HG03439 (cell line): ENCODE measurements around the gene PNMA8C.
"Not testable (repeated sequence)": the region's sequence is repeated elsewhere in the genome, so short reads cannot be mapped to it uniquely, and the experiment has no call there.

Experiments
- ATAC-seq: cut with Tn5 transposase; IDR thresholded peaks from one replicate; pipeline ENCODE4 v1.9.1; 2021; ENCODE audit warnings: mild to moderate bottlenecking, moderate library complexity; ENCODE audit not compliant: unreplicated experiment

PNMA8C gene

DNA sequence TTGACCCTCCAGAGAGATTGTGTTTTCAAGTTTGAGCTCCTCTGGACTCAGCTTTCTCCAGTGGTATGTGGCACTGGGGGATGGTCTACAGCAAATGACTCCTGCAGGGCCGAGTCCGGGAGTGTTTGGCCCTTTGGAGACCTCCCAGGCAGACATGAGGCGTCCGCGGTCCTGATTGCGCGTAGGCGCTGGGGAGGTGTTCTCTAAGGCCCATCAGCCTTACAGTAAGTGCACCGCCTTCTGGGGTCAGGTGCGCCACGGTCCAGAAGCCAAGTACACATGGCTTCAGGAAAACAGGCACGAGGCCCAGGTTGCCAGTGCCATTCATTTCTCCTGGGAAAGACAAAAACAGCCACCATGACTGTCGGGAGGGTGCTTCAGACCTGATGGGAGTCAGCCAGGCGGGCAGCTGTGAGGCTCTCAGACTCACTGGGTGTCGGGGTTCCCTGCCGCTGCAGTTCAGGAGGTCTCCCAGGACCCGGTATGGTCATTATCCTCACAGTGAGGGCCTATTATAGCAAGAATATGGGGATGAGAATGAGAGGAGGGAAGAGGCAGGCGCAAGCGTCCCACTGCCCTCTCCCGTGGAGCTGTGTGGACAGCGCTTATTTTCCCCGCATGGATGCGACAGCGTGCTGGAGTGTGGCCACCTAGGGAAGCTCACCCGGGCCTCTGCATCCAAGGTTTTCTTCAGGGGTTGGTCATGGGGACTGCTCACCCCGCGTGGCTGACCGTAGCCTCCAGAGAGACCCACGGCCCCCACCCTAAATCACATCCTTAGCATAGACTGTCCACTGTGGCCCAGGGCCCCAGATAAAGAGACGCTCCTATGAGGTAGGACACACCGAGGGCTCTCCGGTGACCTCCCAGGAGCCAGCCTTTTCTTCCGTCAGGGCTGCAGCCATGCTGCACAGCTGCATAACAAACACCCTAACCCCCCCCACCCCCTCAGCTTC, 37.2 kb downstream of the PNMA8C start:
- no peak for ATAC-seq

GRCh38 chr19:46390866-46391265, 37.9 kb downstream of the PNMA8C start:
- no peak for ATAC-seq

- no peak for ATAC-seq
These were observed 38.4 kb downstream of the PNMA8C start for GRCh38 chr19:46390121-46390858.

DNA sequence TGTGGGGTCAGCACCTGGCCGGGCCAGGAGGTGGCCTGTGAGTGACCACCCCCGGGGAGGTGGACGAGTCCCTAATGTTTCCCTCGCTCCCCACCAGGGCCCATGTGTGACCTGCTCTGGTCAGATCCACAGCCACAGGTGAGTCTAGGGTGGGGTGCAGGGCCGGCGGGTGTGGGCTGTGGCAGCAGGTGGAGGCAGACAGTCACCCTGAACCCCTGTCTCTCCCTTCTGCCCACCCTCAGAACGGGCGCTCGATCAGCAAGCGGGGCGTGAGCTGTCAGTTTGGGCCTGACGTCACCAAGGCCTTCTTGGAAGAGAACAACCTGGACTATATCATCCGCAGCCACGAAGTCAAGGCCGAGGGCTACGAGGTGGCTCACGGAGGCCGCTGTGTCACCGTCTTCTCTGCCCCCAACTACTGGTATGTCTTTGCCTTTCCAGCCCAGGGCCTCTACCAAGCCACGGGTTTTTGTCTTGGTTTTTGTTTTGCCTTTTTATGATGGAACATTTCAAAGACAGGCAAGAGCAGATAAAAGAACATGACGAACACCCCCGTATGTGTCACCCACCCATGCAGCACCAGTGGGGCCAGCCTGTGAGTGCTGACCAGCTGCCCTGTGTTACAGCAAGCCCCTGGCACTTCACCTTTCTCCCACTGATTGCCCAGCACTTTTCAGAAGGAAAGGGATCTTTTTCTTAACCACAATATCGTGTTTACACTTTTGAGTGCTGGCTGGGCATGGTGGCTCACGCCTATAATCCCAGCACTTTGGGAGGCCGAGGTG, 40.2 kb downstream of the PNMA8C start:
- no peak for ATAC-seq

DNA sequence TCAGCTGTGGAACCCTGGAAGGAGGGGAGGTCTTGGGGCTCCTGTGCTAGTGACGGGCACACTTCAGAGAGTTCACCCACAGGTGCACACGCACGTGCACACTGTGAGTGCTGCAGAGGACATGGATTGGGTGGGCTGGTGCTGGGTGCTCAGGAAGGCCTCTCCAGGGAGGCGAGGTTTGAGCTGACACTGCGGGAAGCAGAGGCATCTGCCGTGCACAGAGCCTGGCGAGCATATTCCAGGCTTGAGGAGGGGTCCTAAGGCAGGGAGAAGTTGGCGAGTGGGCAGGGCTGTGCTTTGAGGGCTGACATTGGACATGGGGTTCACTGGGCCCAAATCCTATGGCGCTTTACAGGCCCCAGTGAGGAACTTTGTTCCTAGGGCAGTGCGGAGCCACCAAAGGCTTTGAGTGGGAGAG, 41.0 kb downstream of the PNMA8C start:
- ATAC-seq = no peak

- no peak for ATAC-seq
These were observed 41.6 kb downstream of the PNMA8C start for GRCh38 chr19:46386996-46387712.

GRCh38 chr19:46386151-46386550, 42.6 kb downstream of the PNMA8C start:
- no peak for ATAC-seq

DNA sequence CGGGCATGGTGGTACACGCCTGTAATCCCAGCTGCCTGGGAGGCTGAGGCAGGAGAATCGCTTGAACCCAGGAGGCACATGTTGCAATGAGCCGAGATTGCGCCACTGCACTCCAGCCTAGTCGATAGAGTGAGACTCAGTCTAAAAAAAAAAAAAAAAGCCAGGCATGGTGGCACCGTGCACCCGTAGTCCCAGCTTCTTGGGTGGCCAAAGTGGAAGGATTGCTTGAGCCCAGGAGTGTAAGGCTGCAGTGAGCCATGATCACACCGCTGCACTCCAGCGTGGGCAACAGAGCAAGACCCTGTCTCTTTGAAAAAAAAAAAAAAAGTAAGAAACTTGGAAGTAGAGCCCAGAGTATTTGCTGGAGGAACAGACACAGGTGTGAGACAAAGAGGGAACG, 43.1 kb downstream of the PNMA8C start:
- no peak for ATAC-seq

DNA sequence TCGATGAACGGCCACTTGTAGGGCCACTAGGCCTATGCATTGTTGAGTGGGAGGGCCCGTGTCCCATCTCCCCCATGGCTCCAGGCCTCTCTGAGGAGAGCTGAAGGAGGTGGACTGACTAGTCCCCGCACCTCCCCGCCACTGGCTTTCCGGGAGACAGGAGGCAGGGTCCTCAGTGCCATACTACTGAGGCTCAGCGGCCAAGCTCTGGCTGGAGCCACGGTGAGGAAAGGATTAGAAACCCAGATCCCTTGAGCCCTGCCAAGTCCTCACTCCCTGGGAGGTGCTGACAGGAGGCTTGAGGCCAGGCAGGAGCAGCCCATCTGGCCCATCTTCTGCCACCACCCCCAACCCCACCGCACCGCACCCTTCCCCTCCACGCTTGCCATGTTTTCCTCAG, 44.3 kb downstream of the PNMA8C start:
- no peak for ATAC-seq

DNA sequence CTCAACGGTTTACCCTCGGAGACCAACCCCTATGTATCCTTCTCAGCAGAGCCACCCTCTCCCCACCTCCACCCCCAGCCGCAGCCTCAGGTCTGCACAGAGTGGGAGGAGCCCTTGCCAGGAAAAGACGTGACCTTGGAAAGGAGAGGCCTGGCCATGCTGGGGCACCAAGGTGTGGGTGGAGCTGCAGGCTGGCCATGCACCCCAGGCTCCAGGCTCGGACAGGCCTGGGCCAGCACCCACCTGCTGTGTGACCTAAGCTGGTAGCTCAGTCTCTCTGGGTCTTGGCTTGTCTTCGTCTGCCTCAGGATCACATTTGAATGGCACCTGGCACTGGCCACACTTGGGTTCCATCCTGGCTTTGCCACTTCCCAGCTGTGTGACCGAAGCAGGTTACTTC, 44.9 kb downstream of the PNMA8C start:
- ATAC-seq = no peak

DNA sequence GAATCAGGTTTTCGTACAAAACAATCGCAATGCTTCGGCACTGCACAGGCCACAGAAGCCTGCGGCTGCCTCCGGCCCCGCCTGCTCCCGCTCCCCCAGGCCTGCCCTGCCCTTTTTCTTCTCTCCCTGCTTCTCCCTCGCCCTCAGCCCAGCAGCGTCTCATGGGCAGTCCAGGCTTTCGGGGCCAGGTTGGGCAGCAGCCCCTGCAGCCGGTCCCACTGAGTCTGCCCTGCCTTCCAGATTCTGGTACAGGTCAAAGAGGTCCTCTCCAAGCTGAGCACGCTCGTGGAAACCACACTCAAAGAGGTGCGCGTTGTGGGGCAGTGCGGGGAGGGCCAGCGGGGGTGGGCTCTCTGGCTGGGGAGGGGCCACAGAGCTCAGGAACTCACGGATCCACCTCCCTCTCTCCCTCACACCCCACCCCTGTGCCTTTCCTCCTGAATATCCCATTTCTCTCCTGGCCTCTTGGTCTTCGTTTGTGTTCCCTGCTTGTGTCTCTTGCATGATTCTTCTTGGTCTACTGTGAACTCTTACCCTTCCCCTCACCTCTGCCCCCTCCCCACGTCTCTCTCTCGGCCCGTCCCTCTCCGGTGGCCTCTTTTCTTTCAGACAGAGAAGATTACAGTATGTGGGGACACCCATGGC, 45.4 kb downstream of the PNMA8C start:
- no peak for ATAC-seq

DNA sequence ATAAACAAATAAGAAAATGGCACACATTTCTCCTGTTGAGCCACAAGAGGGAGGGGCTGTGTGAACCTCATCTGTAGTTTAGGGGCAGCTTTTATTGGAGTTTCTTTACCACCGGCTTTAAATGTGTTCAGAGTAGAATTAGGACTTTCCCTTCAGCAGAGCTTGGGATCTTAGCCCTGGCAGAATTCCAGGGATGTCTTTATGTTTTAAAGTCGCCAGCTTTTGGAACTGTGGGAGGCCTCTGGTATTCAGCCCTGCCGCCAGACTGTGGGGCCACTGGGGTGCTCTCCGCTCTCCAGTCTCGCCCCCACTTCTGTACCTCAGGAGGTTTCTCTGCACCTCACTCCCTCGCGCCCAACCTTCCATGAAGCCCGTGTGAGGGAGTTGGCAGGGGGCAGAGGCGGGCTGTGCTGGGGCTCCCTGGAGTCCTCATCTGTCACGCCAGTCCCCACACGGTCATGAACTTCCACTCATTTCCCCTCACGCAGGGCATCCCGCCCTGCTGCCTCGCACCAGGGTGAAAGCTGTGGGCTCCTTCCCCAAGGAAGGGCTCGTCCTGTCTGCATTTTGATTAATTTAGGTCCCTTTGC, 46.9 kb downstream of the PNMA8C start:
- ATAC-seq = no peak

GRCh38 chr19:46381346-46381745, 47.4 kb downstream of the PNMA8C start:
- ATAC-seq = no peak

- no peak for ATAC-seq
These were observed 48.0 kb downstream of the PNMA8C start for GRCh38 chr19:46380690-46381089.

GRCh38 chr19:46378268-46378667, 50.5 kb downstream of the PNMA8C start:
- no peak for ATAC-seq

DNA sequence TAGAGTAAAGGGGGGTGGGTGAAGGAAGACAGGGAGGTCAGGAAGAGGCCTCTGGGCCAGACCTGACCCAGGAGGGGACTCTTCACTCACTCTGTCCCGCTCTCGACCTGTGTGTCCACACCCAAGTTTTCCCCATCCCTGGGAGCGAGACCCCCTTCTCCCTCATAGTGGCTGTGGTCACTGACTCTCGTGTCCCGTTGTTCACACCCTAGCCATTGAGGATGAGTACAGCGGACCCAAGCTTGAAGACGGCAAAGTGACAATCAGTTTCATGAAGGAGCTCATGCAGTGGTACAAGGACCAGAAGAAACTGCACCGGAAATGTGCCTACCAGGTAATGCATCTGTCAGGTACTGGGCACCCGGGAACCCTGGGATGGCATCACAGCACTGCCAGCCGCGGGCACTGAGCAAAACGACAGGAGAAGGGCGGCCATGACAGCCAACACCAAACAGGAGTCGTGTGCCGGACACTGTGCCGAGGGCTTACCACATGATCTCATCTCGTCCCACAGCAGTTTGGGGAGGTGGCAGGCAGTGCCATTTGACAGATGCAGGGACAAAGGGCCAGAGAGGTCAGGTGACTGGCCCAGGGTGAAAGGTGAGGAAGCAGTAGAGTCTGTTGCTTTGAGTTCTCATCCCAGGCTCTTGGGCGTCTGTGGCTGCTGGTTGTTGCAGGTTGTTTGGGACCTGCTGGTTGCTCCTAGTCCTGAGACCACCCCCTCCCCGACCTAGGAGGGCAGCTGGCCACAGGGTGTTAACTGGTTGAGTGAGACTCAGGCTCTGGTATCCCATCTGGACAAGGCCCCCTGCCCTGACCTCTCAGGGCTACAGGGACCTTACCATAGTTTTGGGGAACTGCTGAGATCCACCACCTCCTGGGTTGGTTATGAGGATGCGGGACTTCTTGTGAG, 52.2 kb downstream of the PNMA8C start:
- ATAC-seq = no peak

- not testable (repeated sequence) for ATAC-seq
These were observed 53.2 kb downstream of the PNMA8C start for GRCh38 chr19:46375476-46376067.
